Neural cell (in vitro differentiated cells): ENCODE measurements around the gene ZNF331. TPM values are rescaled to one million over a fixed set of nuclear protein-coding genes. Genes with fewer than 3 reads are reported as not detected.
"Not testable (repeated sequence)": the region's sequence is repeated elsewhere in the genome, so short reads cannot be mapped to it uniquely, and the experiment has no call there.

ENCODE experiments used
- H2AFZ ChIP-seq: fragments of 200-600, 300-800 bp; sonication (generic), shearing (Covaris generic); 2 replicates; pipeline ENCODE4 v1.6.0; 2014; ENCODE audit warnings: low read depth, mild to moderate bottlenecking, antibody characterized with exemption, low read length, moderate library complexity
- H3F3A ChIP-seq: fragments of 200-600 bp; shearing (Covaris generic); 2 replicates; pipeline ENCODE4 v1.6.1; 2016; ENCODE audit warnings: mild to moderate bottlenecking, moderate library complexity, mixed read lengths, antibody characterized with exemption, low read length; ENCODE audit not compliant: insufficient read depth, poor library complexity, severe bottlenecking
- H3K27ac ChIP-seq: fragments of 200-600, 300-800 bp; sonication (generic), shearing (Covaris generic); 2 replicates; pipeline ENCODE4 v1.5.1; 2014; ENCODE audit warnings: mild to moderate bottlenecking, low read length, moderate library complexity
- H3K27me3 ChIP-seq: fragments of 300-800, 200-600 bp; sonication (generic), shearing (Covaris generic); 2 replicates; pipeline ENCODE4 v1.6.0; 2014; ENCODE audit warnings: mild to moderate bottlenecking, low read depth, low read length, moderate library complexity; ENCODE audit not compliant: insufficient read depth
- H3K36me3 ChIP-seq: fragments of 300-800, 200-600 bp; sonication (generic), shearing (Covaris generic); 2 replicates; pipeline ENCODE4 v1.5.1; 2014; ENCODE audit warnings: mild to moderate bottlenecking, antibody characterized with exemption, low read length, moderate library complexity; ENCODE audit not compliant: insufficient read depth
- H3K4me2 ChIP-seq: fragments of 300-800, 200-600 bp; sonication (generic), shearing (Covaris generic); 2 replicates; pipeline ENCODE4 v1.6.0; 2014; ENCODE audit warnings: mild to moderate bottlenecking, low read length
- H3K4me3 ChIP-seq: fragments of 300-800, 200-600 bp; sonication (generic), shearing (Covaris generic); 2 replicates; pipeline ENCODE4 v1.5.1; 2014; ENCODE audit warnings: mild to moderate bottlenecking, low read length, moderate library complexity
- H3K79me2 ChIP-seq: fragments of 200-600 bp; shearing (Covaris generic); replicated peaks from 2 replicates; pipeline ENCODE4 v1.6.0; 2014; ENCODE audit warnings: mild to moderate bottlenecking, low read length, moderate library complexity; ENCODE audit not compliant: insufficient read depth
- H3K9ac ChIP-seq: fragments of 300-800, 200-600 bp; sonication (generic), shearing (Covaris generic); 2 replicates; pipeline ENCODE4 v1.6.1; 2016; ENCODE audit warnings: mild to moderate bottlenecking, low read length, mixed read lengths
- H3K9me2 ChIP-seq: fragments of 200-600 bp; shearing (Covaris generic); 2 replicates; pipeline ENCODE4 v1.6.1; 2016; ENCODE audit warnings: mild to moderate bottlenecking, low read length, mixed read lengths; ENCODE audit not compliant: insufficient read depth
- H3K9me3 ChIP-seq: fragments of 200-600, 300-800 bp; sonication (generic), shearing (Covaris generic); 2 replicates; pipeline ENCODE4 v1.6.1; 2016; ENCODE audit warnings: mild to moderate bottlenecking, mixed run types, low read length, moderate library complexity, mixed read lengths
- H4K20me1 ChIP-seq: fragments of 200-600 bp; shearing (Covaris generic); 2 replicates; pipeline ENCODE4 v1.6.1; 2016; ENCODE audit warnings: mild to moderate bottlenecking, mixed run types; ENCODE audit not compliant: insufficient read depth
- CTCF ChIP-seq: fragments of 450-650 bp; IDR thresholded peaks from 2 replicates; pipeline ENCODE4 v1.5.1; 2014; ENCODE audit warnings: antibody characterized with exemption, mild to moderate bottlenecking, moderate library complexity; ENCODE audit not compliant: poor library complexity, severe bottlenecking
- EP300 ChIP-seq: fragments of 450-650 bp; conservative IDR thresholded peaks from 2 replicates; pipeline ENCODE4 v1.6.1; 2014; ENCODE audit warnings: antibody characterized with exemption, mild to moderate bottlenecking, moderate library complexity; ENCODE audit not compliant: poor library complexity, severe bottlenecking
- EZH2 ChIP-seq: fragments of 200-600, 300-800 bp; shearing (Covaris generic), sonication (generic); IDR thresholded peaks from 2 replicates; pipeline ENCODE4 v1.6.1; 2014; ENCODE audit warnings: antibody characterized with exemption, low read length, borderline replicate concordance, mild to moderate bottlenecking; ENCODE audit not compliant: insufficient read depth, poor library complexity, severe bottlenecking
- MXI1 ChIP-seq: fragments of 450-650 bp; conservative IDR thresholded peaks from 2 replicates; pipeline ENCODE4 v1.6.1; 2014; ENCODE audit warnings: antibody characterized with exemption, mild to moderate bottlenecking; ENCODE audit not compliant: poor library complexity, severe bottlenecking
- POLR2AphosphoS5 ChIP-seq: IDR thresholded peaks from 2 replicates; pipeline ENCODE4 v1.6.1; 2012
- RAD21 ChIP-seq: fragments of 450-650 bp; conservative IDR thresholded peaks from 2 replicates; pipeline ENCODE4 v1.6.1; 2014; ENCODE audit warnings: antibody characterized with exemption, mild to moderate bottlenecking, moderate library complexity
- REST ChIP-seq: IDR thresholded peaks from 2 replicates; pipeline ENCODE4 v1.6.1; 2012; ENCODE audit warnings: borderline replicate concordance
- SMC3 ChIP-seq: fragments of 450-650 bp; conservative IDR thresholded peaks from 2 replicates; pipeline ENCODE4 v1.6.1; 2014; ENCODE audit warnings: antibody characterized with exemption, mild to moderate bottlenecking, moderate library complexity; ENCODE audit not compliant: poor library complexity
- TAF1 ChIP-seq: IDR thresholded peaks from 2 replicates; pipeline ENCODE4 v1.6.1; 2012; ENCODE audit warnings: low read depth
- polyA minus RNA-seq: library from RNA; depleted of rRNA, polyadenylated mRNA; stranded (reverse); fragments of >200 nt; gene quantifications from 2 replicates; pipeline ENCODE4 v1.2.3, GENCODE V29; 2014
- polyA plus RNA-seq: library from polyadenylated mRNA; depleted of rRNA; stranded (reverse); fragments of >200 nt; gene quantifications from 2 replicates; pipeline ENCODE4 v1.2.3, GENCODE V29; 2014

Gene ZNF331
- 10.7 and 13.3 TPM in 2 replicates for polyA plus RNA-seq
- polyA minus RNA-seq = 20.2 and 23.4 TPM in 2 replicates

- peak within 1 kb of the TSS; percentile 78 for H3K4me3 ChIP-seq
- H2AFZ ChIP-seq = peak within 1 kb of the TSS; percentile 56
- no peaks in the 10 kb centered on the region for H3K36me3 ChIP-seq
- no peaks in the 10 kb centered on the region for H3K27me3 ChIP-seq
- no peaks in the 10 kb centered on the region for H4K20me1 ChIP-seq
- no peaks in the 10 kb centered on the region for H3F3A ChIP-seq
- TF ChIP-seq POLR2AphosphoS5 (peak; percentile 66), REST (peak; percentile 6), MXI1 (peak; percentile 99), TAF1 (no peak), RAD21 (peak; percentile 13), EP300 (peak; percentile 52), CTCF (peak; percentile 81), EZH2 (no peak)
- no peaks in the 10 kb centered on the region for H3K9me2 ChIP-seq
- H3K9ac ChIP-seq = peak within 1 kb of the TSS; percentile 81
- H3K9me3 ChIP-seq = no peaks in the 10 kb centered on the region
- H3K27ac ChIP-seq = peak within 1 kb of the TSS; percentile 78
- H3K4me2 ChIP-seq = peak within 1 kb of the TSS; percentile 55
- H3K79me2 ChIP-seq = no peaks in the 10 kb centered on the region
These were observed at the start of gene ZNF331 for GRCh38 chr19:53537521-53538377. TSS of gene ZNF331 (plus strand) at chr19:53538145. CDS start at chr19:53569377, 31,232 bp downstream.

- H3K36me3 ChIP-seq = peaks cover 11% of the 10 kb centered on the region
- H3K27ac ChIP-seq = no peak overlapping the region
- TF ChIP-seq POLR2AphosphoS5 (no peak), RAD21 (no peak), SMC3 (no peak), MXI1 (no peak)
- no peak overlapping the region for H3K4me3 ChIP-seq
- H3K27me3 ChIP-seq = no peaks in the 10 kb centered on the region
- no peaks in the 10 kb centered on the region for H3K79me2 ChIP-seq
- no peak overlapping the region for H3K9ac ChIP-seq
- H2AFZ ChIP-seq = no peak overlapping the region
- no peak overlapping the region for H3K4me2 ChIP-seq
- H4K20me1 ChIP-seq = no peaks in the 10 kb centered on the region
- peaks cover 3% of the 10 kb centered on the region for H3K9me3 ChIP-seq
- H3K9me2 ChIP-seq = no peaks in the 10 kb centered on the region
- no peaks in the 10 kb centered on the region for H3F3A ChIP-seq
These were observed 45.8 kb upstream of the ZNF331 start for GRCh38 chr19:53492153-53492552.

- H3K27ac ChIP-seq, H3K27me3 ChIP-seq, H3K4me2 ChIP-seq, H3K4me3 ChIP-seq, H2AFZ ChIP-seq, H3F3A ChIP-seq, H3K9ac ChIP-seq, H3K9me3 ChIP-seq, H3K9me2 ChIP-seq, H4K20me1 ChIP-seq, H3K36me3 ChIP-seq, H3K79me2 ChIP-seq: not testable (repeated sequence)
These were observed 40.5 kb upstream of the ZNF331 start for GRCh38 chr19:53497311-53498023.

GRCh38 chr19:53498024-53498395 lies 39.9 kb upstream of the ZNF331 start:
- H4K20me1 ChIP-seq, H3K27me3 ChIP-seq, H3K9me2 ChIP-seq, H3K79me2 ChIP-seq, H3F3A ChIP-seq, H3K9me3 ChIP-seq, H3K4me2 ChIP-seq, H3K27ac ChIP-seq, H3K36me3 ChIP-seq, H2AFZ ChIP-seq, H3K9ac ChIP-seq, H3K4me3 ChIP-seq: not testable (repeated sequence)

- not testable (repeated sequence) for H3K27me3 ChIP-seq, H3K4me3 ChIP-seq, H3K36me3 ChIP-seq, H3K27ac ChIP-seq, H3K4me2 ChIP-seq, H3K9me3 ChIP-seq, H4K20me1 ChIP-seq, H3K9me2 ChIP-seq, H3K9ac ChIP-seq, H3F3A ChIP-seq, H3K79me2 ChIP-seq, H2AFZ ChIP-seq
These were observed 34.8 kb upstream of the ZNF331 start for GRCh38 chr19:53503151-53503550.
